K562 (cell line): ENCODE measurements around the gene RBKS. TPM values are rescaled to one million over a fixed set of nuclear protein-coding genes. Genes with fewer than 3 reads are reported as not detected.

ENCODE experiments used
- BACH1 ChIP-seq: fragments of 200-800 bp; sonication (Bioruptor generic); IDR thresholded peaks from 2 replicates; pipeline ENCODE4 v1.6.1; 2016; ENCODE audit warnings: missing genetic modification characterization, missing compliant biosample characterization
- ETV1 ChIP-seq: fragments of 450-650 bp; conservative IDR thresholded peaks from 2 replicates; pipeline ENCODE4 v1.6.1; 2016; ENCODE audit warnings: missing genetic modification characterization, control low read depth, low read depth, missing compliant biosample characterization
- JUND ChIP-seq, 2 experiments: IDR thresholded peaks; 2 replicates in 1 of 2; 3 replicates in 1 of 2; pipeline ENCODE4 v1.6.1; 2011; ENCODE audit warnings: borderline replicate concordance in 2 of 2, low read depth in 2 of 2, low read length in 2 of 2, improper control_type of control experiment in 1 of 2, missing biosample characterization in 1 of 2, missing genetic modification characterization in 1 of 2, missing genetic modification reagents in 1 of 2
- KLF1 ChIP-seq: fragments of 450-650 bp; IDR thresholded peaks from 2 replicates; pipeline ENCODE4 v1.6.1; 2016; ENCODE audit warnings: missing genetic modification characterization, missing compliant biosample characterization
- MCM7 ChIP-seq, 2 experiments: fragments of 450-650 bp; IDR thresholded peaks; 2 replicates each; pipeline ENCODE4 v1.6.1; 2016 to 2018
- MTA3 ChIP-seq: fragments of 450-650 bp; formaldehyde crosslinking; IDR thresholded peaks from 2 replicates; pipeline ENCODE4 v1.6.1; 2017; ENCODE audit warnings: mild to moderate bottlenecking, borderline replicate concordance
- MXI1 ChIP-seq: IDR thresholded peaks from 2 replicates; pipeline ENCODE4 v1.6.1; 2011; ENCODE audit warnings: low read depth, mild to moderate bottlenecking, improper control_type of control experiment, low read length
- MYBL2 ChIP-seq, 2 experiments: fragments of 450-650 bp in 1 of 2; sonication (generic) in 1 of 2; formaldehyde crosslinking in 1 of 2; IDR thresholded peaks; 2 replicates each; pipeline versions ENCODE4 v1.6.1 to v1.8.1; 2017 to 2022; ENCODE audit warnings: borderline replicate concordance in 1 of 2, inconsistent platforms in 1 of 2, low read depth in 1 of 2, mild to moderate bottlenecking in 1 of 2, missing genetic modification reagents in 1 of 2, moderate library complexity in 1 of 2
- NKRF ChIP-seq: fragments of 450-650 bp; IDR thresholded peaks from 2 replicates; pipeline ENCODE4 v1.6.1; 2016; ENCODE audit warnings: borderline replicate concordance
- NR2C1 ChIP-seq, 2 experiments: fragments of 450-650 bp; IDR thresholded peaks; 2 replicates each; pipeline ENCODE4 v1.6.1; 2017; ENCODE audit warnings: mild to moderate bottlenecking in 2 of 2, antibody characterized with exemption in 1 of 2, inconsistent platforms in 1 of 2, missing compliant biosample characterization in 1 of 2, missing genetic modification characterization in 1 of 2
- PRDM10 ChIP-seq: fragments of 450-650 bp; IDR thresholded peaks from 2 replicates; pipeline ENCODE4 v1.6.1; 2018; ENCODE audit not compliant: partially characterized antibody
- SMARCA5 ChIP-seq: fragments of 450-650 bp; IDR thresholded peaks from 2 replicates; pipeline ENCODE4 v1.6.1; 2016
- STAT5A ChIP-seq: IDR thresholded peaks from 2 replicates; pipeline ENCODE4 v1.6.1; 2012; ENCODE audit warnings: low read length, inconsistent platforms, borderline replicate concordance
- U2AF1 ChIP-seq: fragments of 200-400 bp; formaldehyde crosslinking; optimal IDR thresholded peaks from 2 replicates; pipeline ENCODE3; 2017; ENCODE audit warnings: mild to moderate bottlenecking, low read depth, low read length, moderate library complexity
- XRCC3 ChIP-seq: fragments of 450-650 bp; IDR thresholded peaks from 2 replicates; pipeline ENCODE4 v1.6.1; 2017; ENCODE audit warnings: mild to moderate bottlenecking, moderate library complexity
- ZNF184 ChIP-seq: sonication (generic); formaldehyde crosslinking; IDR thresholded peaks from 2 replicates; pipeline ENCODE4 v1.5.0; 2020; ENCODE audit warnings: missing genetic modification reagents
- ZNF507 ChIP-seq: conservative IDR thresholded peaks from 2 replicates; pipeline ENCODE4 v1.6.1; 2017; ENCODE audit warnings: missing genetic modification characterization, missing compliant biosample characterization
- ZNF584 ChIP-seq: fragments of 200-800 bp; sonication (Bioruptor generic); IDR thresholded peaks from 2 replicates; pipeline ENCODE4 v1.6.1; 2016; ENCODE audit warnings: low read depth, mild to moderate bottlenecking, missing genetic modification characterization, missing compliant biosample characterization
- polyA plus RNA-seq, 8 experiments: library from polyadenylated mRNA; depleted of rRNA in 4 of 8; stranded (reverse) in 5 of 8; unstranded in 3 of 8; fragments of >200 nt; fragmentation: Nextera tagmentation in 2 of 8; fragmentation: Illumina TruSeq in 1 of 8; extraction: Ambion mirVana in 2 of 8; extraction: Trizol in 1 of 8; gene quantifications; 2 replicates each; pipeline versions ENCODE4 v1.2.1 to v1.2.3, GENCODE V29; 2011 to 2014; ENCODE audit warnings: inconsistent platforms in 1 of 8, missing spikeins in 1 of 8
- total RNA-seq, 7 experiments: library from RNA; depleted of rRNA in 6 of 7; stranded (reverse); fragments of >200 nt in 6 of 7; fragmentation: Illumina TruSeq in 2 of 7; extraction: Trizol in 2 of 7; gene quantifications; 2 replicates each; pipeline versions ENCODE4 v1.2.1 to v1.2.3, GENCODE V29; 2011 to 2021; ENCODE audit warnings: low replicate concordance in 1 of 7

The RBKS gene
- total and polyA plus RNA-seq, 9 of the 15 experiments (the other 6 are each of a cell fraction or from before 2014, with no cell fraction given): 0.06 to 0.39 (median 0.19) TPM

DNA sequence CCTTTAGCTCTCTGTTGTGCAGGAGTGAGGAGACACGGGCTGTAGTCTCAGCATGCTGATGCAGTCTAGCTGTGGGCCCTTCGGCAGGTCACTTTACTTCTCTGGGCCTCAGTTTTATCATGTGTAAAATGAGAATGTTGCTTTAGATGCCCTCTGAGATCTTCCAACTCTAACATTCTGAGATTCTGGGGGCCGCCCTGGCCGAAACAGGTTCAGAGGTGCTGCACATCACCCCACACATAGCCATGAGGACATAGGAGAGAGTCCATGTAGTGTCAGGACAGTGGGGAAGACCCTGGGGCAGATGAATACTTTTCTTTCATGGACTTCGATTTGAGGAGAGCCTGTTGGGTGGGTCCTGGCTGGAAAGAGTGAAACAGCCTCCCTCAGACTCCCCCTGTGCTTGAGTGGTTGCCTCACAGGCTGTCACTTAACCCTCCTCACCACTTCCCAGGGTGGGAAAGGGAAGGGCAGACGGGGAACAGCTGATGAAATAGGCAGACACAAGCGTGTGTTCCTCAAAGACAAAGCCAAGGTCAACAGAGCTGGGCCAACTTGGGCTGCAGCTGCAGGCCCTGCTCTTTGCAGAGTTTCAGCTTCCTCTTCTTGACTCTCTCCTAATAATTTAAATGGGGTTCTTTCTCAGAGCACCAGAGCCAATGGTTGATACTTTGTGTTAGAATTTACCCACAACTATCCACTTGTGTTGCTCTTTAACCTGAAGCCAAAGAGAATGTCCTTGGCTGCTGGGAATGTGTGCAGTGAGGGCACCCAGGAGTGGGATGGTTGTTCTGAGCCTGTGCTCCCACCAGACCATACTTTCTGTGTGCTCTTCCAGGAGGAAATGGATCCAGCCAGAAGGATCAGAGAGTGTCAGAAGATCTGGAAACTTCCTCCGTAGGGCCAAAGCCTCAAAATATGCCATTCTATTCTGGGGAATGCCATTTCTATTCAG lies 133.4 kb downstream of the RBKS start (continued):
- TF ChIP-seq MCM7 (IDR thresholded peaks at IDR 0.05) (no peak), XRCC3 (no peak), PRDM10 (peak; percentile 65), ZNF184 (no peak), ZNF507 (tag) (no peak), ETV1 (0 out of 2 replicates have a peak, but pooled peaks have one; percentile 39), U2AF1 (no peak), ZNF584 (peak; percentile 30), SMARCA5 (no peak), JUND (IDR thresholded peaks at IDR 0.05; ENCODE audit: borderline replicate concordance, low read depth, low read length) (peak; percentile 46; the same call in 1 of the 2 replicates), JUND (tag; IDR thresholded peaks at IDR 0.05; ENCODE audit: borderline replicate concordance, low read depth, low read length) (no peak; the same call in 2 of the 3 replicates), NKRF (no peak), KLF1 (tag) (no peak), MTA3 (peak; percentile 44; the same call in 1 of the 2 replicates), STAT5A (no peak), MYBL2 (IDR thresholded peaks at IDR 0.05; ENCODE audit: low read depth) (no peak), MYBL2 (CRISPR knock-in tag; IDR thresholded peaks at IDR 0.05; ENCODE audit: borderline replicate concordance) (no peak), MXI1 (no peak), BACH1 (tag) (peak; percentile 70), NR2C1 (IDR thresholded peaks at IDR 0.05) (no peak), NR2C1 (tag; IDR thresholded peaks at IDR 0.05) (peak; percentile 71; the same call in 1 of the 2 replicates)
